Effector CD8-positive, alpha-beta T cell (primary cell): Measurements from ENCODE around the gene MUC6.

Experiments
- DNase-seq: peaks from one replicate; lab custom pipeline; 2025; lab: John Stamatoyannopoulos, UW

The MUC6 gene

GRCh38 chr11:1052133-1053011 is 15.9 kb upstream of the MUC6 start:
- no peak for DNase-seq

- no peak for DNase-seq
Measured at GRCh38 chr11:1051356-1052132, 15.0 kb upstream of the MUC6 start.

- peak; percentile 47 for DNase-seq
Measured at GRCh38 chr11:1050581-1051355, 14.2 kb upstream of the MUC6 start.

- DNase-seq, result no peak
Measured at GRCh38 chr11:1049911-1050580, 13.5 kb upstream of the MUC6 start.

- no peak for DNase-seq
Measured at GRCh38 chr11:1049431-1049891, 12.9 kb upstream of the MUC6 start.

GRCh38 chr11:1049071-1049405 is 12.5 kb upstream of the MUC6 start:
- DNase-seq, result no peak

- DNase-seq, result no peak
Measured at GRCh38 chr11:1048375-1049070, 12.0 kb upstream of the MUC6 start.

GRCh38 chr11:1047595-1048156 is 11.2 kb upstream of the MUC6 start:
- no peak for DNase-seq

GRCh38 chr11:1044160-1044559 is 7.6 kb upstream of the MUC6 start:
- DNase-seq, result no peak

- DNase-seq, result no peak
Measured at GRCh38 chr11:1043563-1044096, 7.1 kb upstream of the MUC6 start.

- DNase-seq, result no peak
Measured at GRCh38 chr11:1042626-1043562, 6.4 kb upstream of the MUC6 start.

- no peak for DNase-seq
Measured at GRCh38 chr11:1041936-1042608, 5.6 kb upstream of the MUC6 start.

- no peak for DNase-seq
Measured at GRCh38 chr11:1041471-1041870, 5.0 kb upstream of the MUC6 start.

- no peak for DNase-seq
Measured at GRCh38 chr11:1041149-1041467, 4.6 kb upstream of the MUC6 start.

- no peak for DNase-seq
Measured at GRCh38 chr11:1040428-1041148, 4.1 kb upstream of the MUC6 start.

GRCh38 chr11:1039481-1040427 is 3.2 kb upstream of the MUC6 start:
- no peak for DNase-seq

- no peak for DNase-seq
Measured at GRCh38 chr11:1038921-1039320, 2.4 kb upstream of the MUC6 start.
